HG02973 (cell line): ENCODE results near the gene POLN.

Experiments used
- ATAC-seq: cut with Tn5 transposase; IDR thresholded peaks from one replicate; pipeline ENCODE4 v1.9.1; 2021; ENCODE audit warnings: moderate library complexity; ENCODE audit not compliant: unreplicated experiment

POLN gene

DNA sequence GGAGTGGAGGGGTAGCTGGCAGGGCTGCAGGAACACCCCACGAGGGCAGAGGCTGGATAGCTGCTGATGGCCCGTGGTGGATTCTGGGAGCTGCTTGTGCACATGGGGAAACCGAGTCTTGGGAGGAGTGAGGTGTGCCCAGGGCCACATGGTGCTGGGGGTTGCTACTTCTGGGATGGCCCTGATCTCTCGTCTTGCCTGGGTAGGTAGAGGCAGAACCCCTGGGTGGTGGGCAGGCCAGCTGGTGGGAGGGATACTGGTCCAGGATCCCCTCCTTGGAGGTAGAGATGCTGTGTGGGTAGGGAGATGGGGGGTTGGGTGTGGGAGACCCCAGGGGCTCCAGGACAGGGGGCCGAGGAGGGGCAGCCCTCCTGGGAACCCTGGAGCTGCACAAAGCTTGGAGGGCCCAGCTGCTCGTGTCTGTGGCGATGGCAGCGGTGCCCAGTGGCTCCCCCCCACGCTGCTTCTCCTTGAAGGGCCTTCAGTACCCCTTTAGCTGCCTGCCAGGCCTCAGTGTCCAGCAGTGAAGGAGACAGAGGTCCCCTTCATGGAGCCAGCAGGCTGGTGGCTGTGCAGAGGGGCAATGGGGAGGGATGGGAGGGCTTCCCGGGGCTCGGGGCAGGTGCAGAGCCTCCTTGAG is 179.6 kb downstream of the POLN start:
- no peak for ATAC-seq

DNA sequence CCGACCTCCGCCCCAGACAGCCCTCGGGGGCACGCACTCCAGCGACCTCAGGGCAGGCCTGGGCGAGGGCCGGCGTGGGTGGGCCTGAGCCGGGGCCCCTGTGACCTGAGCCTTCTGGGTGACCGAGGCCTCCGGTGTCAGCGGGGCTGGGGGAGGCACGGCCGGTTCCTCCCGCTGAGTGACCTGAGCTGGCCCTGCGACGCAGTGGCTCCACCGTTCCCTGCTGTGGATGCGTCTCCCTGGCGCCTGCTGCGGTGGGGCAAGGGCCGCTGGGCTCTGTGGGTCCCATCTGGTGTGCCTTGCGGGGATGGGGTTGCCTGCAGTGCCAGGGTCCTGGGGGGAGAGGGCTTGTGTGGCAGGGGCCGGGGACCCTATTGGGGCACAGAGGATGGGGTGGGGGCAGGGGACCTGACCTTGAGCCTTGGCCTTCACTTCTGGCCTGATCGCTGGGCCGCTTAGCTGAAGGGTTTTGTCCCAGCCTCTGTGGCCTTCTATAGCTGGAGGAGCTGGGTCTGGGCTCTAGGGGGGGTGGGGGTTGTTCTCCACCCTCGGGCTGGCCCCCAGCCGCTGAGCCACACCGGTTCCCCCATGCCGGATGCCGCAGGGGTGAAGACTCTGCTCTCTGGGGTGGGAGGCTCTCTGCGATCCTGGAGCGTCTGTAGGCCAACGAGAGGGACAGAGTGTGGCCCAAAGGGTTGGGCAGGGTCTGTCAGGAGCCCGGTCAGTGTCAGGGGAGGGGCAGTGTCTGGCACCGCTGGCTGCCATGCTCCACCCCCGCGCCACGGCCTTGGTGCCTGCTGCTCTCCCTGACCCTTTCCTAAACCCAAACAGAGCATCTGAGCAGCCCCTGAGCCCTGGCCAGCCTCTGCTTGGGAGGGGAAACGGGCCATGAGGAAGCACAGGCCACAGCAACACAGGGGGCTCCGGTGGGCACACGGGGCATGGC is 180.5 kb downstream of the POLN start:
- no peak for ATAC-seq

DNA sequence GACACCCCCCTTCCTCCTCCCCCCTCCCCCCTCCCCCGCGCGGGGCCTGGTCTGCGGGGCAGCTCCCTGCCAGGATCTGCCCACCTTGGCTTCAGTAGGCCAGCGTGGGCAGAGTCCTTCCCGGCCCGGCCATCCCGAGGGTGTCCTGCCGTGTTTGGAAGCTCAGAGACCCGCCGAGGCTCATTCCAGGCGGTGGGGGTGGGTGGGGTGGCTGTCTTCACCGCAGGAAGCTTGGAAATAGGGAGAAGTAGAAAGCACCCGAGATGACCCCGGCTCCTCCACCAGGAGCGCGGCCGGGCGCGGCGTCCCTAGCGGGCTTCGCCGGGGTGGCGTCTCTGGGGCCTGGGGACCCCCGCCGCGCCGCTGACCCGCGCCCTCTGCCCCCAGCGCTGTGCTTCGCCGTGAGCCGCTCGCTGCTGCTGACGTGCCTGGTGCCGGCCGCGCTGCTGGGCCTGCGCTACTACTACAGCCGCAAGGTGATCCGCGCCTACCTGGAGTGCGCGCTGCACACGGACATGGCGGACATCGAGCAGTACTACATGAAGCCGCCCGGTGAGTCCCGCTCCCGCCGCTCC is 181.2 kb downstream of the POLN start:
- no peak for ATAC-seq

DNA sequence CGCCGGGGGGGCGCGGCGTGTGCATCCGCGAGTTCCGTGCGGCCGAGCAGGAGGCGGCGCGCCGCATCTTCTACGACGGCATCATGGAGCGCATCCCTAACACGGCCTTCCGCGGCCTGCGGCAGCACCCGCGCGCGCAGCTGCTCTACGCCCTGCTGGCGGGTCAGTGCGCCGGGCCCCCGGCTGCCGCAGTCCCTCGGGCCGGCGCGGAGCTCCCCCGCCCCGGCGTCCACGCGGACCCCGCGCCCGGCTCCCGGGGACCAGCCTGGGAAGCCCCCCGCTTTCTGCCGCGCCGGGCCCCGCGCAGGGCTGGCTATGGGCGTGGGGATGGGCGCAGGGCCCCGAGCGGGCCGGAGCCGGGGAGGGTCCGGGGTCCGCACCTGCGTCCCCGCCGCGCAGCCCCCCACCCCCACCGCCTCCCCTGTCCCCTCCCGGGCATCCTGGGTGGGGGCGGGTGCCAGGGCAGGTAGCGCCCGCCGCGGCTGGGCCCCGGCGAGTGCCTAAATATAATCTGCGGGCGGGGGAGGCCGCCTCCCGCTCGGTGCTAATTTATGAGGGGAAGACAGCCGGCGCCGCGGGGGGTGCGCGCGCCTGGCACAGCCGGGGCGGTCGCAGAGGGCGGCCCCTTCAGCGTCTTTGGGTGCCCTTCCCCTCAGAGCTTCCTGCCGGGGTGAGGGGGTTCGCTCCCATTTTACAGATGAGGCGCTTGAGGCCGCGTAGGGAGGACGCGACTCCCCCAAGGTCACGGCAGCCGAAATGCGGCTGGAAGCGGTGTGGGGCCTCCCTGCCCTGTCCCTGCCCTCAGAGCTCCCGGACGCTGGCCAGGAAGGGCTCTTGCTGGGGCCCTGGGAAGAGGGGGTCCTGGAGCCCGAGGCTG is 182.0 kb downstream of the POLN start:
- ATAC-seq = no peak

DNA sequence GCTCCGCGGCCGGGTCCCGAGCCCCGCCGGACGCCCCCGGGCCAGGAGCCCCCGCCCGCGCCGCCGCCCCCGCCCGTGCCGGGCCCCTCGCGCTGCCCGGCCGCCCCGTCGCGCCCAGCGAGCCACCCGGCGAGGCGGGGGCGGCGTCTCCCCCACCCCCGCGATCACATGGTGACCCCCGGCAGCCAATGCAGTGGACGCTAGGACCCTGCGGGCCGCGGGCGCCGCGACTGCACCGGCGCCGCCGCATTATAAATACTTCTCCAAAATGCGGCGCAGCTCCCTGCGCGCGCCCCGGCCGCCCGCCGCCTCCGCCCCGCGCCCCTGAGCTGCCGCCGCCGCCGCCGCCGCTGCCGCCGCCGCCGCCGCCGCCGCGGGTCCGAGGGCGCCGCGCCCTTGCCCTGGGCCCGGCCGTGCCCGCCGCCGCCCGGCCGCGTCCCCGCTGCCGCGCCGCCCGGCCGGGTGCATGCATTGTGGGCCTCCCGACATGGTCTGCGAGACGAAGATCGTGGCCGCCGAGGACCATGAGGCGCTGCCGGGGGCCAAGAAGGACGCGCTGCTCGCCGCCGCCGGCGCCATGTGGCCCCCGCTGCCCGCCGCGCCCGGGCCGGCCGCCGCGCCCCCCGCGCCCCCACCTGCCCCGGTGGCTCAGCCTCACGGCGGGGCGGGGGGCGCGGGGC is 182.7 kb downstream of the POLN start, which contains the start of gene NAT8L:
Gene NAT8L, plus strand, starts transcription at position 282 of the 680 bp plus-strand sequence. Its CDS starts 185 bp downstream, at position 467.
- no peak for ATAC-seq

DNA sequence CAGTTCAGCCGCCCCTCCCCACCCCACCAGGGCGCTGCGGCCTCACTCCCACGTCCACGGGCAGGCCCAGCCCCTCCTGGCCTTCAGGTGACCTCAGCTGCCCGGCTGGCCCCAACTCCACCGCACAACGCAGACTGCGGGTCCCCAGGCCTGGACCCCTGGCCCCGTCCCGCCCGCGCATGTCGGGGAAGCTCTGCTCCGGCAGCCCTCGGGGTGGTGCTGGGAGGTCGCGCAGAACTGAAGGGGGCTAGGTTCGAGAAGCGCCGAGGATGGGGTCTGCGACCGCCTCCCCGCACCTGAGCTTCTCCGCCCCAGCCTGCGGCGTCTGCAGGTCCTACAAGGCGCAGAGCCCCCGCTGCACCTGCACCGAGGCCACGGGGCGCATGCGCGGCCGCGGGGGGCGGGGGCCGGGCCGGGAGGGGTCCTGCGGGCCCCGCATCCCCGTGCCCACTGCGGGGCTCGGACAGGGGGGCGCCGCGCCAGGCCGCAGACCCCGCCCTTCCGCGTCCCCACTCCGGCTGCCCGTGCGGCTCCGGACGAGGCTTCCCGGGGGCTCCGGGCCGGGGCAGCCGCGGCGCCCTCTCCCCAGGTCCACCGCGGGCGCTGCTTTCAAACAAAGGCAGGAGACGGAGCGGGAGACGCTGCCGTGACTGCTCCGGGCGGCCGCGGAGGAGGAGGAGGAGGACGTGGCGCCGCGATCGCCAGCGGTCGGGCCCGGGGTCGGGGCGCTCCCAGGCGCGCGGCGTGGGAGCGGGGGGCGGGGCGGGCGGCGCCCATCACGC is 183.5 kb downstream of the POLN start:
- ATAC-seq = no peak

DNA sequence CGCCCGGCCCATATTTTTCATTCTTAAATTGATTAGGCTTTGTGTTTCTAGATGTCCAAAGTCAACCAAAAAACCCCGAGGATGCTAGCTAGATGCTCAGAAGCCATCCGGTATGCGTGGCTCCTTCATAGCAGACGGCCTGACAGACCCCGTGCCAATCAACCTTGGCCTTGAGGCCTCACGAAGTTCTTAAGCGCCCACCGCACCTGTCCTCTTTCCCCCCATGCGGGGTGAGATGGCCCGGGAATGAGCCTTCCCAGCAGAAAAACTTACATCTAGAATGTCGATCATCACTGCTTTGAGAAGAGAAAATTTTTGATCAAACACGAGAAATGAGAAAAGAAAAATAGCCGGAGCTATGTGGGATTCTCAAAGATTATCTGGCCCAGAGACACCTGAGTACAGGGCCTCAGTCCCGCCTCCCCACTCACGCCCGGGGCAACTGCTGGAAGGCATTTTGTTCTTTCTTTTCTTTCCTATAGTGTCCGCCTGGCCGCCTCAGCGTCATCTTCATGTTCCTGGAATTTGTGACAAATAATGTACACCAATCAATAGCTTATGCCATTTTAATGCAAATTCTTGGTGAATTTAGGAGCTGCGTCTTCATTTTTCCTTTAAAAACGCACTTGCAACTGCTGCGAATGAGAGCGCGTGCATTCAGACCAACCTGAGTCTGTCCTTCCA is 184.4 kb downstream of the POLN start:
- ATAC-seq = no peak

DNA sequence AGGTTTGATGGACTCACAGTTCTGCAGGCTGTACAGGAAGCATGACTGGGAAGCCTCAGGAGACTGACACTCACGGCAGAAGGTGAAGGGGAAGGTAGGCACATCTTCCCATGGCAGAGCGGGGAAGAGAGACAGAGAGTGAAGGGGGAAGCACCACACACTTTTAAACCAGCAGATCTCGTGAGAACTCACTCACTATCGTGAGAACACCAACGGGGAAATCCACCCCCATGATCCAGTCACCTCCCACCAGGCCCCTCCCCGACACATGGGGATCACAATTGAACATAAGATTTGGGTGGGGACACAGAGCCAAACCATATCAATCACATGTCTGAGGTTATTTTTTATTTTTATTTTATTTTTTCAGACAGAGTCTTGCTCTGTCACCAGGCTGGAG is 187.7 kb downstream of the POLN start:
- ATAC-seq = no peak

DNA sequence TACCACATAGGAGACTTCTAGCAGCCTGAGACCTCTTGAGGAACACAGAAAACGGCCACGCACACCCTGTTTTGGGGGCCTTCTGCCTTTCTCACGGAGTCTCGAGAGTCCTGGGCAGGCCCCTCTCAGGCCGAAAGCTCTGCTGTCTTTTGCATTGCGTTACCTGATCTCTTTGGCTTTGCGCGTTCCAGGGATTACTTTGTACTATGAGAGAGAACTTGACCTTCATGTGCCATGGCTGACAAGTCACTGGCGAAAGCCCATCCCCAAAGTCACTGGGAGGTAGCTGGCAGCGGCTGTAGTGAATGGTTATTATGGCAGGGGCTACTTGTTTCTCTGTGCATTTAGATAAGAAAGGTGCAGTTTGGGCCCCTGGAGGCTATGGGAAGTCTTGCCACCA is 190.8 kb downstream of the POLN start:
- no peak for ATAC-seq

DNA sequence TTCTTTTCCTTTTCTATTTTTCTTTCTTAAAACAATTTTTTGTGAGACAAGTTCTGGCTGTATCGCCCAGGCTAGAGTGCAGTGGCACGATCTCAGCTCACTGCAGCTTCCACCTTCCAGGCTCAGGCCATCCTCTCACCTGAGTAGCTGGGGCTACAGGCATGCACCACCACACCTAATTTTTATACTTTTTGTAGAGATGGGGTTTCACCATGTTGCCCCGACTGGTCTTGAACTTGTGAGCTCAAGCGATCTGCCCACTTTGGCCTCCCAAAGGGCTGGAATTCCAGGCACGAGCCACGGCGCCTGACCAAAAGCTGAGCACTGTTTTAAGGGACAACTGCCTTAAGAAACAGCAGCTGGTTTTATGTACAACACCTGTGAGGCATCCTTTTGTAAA is 192.1 kb downstream of the POLN start:
- no peak for ATAC-seq

DNA sequence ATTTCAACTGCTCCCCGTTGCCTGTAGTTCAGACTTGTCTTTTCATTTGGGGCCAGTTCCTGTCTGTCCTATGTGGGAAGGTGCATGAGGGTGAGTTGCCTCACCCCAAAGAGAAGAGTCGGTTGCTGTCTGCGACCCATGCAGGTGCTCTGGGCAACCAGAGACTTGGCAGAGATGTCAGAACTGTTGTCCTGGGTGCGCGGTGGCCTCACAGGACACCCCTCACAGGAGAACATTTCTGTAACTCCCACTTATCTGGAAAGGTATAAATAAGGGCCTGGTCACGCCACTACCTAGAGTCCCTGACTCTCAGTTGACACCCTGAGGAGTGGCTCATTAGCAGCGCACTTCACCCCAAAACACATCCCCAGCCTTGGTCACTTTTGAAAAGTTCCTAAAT is 192.5 kb downstream of the POLN start:
- ATAC-seq = no peak

DNA sequence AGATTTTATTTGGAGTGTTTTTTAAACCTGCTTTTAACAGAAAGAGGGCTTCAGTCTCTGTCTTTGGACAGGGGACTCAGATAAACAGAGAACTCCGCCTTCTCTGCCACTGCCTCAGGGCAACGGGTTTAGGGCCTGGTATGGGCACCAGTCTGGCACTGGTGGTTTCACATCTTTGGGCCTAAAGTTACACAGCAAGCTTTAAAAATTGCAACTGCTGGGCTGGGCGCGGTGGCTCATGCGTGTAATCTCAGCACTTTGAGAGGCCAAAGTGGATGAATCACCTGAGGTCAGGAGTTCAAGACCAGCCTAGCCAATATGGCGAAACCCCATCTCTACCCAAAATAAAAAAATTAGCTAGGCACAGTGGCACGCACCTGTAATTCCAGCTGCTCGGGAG is 193.1 kb downstream of the POLN start:
- no peak for ATAC-seq

DNA sequence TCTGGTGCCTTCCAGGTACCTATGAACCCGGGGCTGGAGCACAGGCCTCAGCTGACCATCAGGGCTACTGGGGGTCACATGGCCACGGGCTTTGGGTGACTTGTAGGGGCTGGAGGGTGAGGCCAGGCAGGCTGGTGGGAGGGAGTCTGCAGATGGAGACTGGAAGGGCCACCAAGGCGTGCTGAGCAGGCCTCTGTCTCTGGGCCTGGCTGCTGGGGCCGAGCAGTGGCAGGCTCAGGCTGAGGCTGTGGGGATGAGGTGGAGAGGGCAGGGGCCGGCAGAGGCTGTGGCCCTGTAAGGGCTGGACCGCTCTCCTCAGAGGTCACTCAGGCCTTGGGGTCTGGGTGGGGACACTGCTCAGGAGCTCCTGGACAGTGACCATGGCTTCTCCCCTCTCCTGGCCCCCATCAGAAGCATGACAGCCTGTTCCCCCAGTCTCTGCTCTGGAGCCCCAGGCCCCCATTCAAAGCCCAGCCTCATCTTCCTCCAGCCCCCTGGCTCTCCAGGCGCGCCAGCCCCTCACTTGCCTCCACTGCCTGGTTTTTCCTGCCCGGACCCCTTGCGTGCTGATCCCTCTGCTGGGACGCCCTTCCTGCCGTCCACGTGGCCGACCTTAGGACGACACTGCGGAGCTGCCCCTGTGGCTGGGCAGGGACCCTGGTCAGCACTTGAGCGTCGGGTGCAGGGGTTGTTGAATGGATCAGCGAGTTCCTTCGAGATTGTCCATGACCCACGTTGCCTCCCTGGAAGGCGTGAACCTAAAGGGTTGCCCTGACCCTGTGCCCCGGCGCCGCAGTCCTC is 193.9 kb downstream of the POLN start:
- no peak for ATAC-seq

DNA sequence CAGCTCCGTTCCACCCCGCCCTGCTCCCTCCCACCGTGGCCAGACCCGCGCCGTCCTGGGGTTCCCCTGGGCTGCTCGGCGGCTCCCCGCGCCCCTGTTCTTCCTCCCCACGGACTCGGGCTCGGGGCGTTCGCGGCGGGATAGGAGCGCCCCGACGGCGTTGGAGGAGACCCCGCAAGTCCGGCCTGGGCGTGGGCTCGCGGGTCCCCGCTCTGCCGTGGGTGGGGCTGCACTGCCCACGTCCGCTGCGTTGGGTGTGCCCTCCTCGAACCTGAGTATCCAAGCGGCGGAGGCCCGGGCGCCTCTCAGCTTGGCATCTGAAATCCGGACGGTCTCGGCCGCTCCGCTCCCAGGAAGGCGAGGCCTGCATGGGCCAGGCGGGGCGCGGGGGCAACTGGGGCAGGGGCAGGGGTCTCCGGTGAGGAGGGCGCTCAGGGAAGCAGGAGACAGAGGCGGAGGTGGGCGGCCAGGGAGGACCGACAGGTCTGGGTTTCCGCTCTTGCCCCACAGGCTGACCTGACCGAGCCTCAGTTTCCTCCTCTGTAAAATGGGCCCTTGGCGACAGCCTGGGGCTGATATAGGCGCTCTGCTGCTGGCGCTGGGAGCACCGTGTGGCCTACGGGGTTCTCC is 194.8 kb downstream of the POLN start:
- ATAC-seq = no peak

DNA sequence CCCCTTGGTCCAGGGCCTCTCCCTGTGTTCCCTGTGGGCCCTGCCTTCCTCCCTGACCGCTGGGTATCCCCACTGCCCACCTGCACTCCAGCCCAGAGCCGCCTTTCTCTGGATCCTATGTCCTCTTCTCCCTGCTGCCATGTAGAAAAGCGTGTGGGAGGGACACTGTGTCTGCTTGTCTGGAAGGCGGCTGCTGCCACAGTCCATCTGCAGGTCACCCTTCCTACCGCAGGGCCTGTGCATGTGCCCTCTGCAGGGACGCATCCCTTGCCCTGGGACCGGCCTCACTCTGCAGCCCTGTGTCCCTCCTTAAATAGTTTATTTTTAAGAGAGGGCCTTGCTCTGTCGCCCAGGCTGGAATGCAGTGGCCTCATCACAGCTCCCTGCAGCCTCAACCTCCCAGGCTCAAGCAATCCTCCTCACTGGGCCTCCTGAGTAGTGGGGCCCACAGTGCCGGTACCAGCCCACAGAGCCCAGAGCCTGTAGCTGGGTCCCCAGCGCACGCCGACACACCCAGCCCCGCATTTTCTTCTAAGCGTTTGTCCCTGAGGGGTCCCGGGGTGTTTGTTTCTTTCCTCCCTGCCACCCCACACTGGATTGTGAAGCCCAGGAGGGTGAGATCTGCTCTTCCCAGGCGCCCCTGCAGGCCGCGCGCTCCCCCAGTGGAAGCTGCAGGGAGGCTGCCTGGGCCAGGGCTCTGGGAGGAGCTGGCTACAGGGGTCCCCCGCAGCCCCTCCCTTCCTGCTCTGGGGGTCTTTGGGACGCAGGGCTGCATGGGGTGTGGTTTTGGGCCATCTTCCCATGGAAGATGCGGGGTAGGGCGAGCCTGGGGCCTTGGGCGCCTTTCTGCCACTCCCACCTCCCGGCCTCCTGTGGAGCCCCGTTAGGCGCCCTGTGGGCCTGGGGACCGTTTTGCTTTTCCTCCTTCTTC is 195.6 kb downstream of the POLN start:
- ATAC-seq = no peak

DNA sequence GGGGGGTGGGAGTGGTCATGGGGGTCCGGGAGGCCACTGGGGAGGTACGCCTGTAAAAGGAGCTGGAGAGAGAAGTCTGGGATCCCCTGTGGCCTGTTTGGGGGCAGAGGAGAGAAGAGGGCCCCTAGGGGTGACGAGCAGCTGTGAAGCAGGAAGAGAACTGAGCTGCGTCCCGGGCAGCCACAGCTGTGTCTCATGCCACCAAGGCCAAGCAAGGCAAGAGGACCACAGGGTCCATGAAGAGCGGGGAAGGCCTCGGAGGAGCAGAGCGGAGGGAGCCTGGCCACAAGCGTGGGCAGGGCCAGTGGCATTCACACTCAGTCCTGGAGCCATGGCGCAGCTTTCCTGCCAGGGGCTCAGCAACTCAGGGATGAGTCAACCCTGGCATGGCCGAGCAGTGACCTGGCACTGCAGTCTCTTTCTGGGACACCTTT is 196.4 kb downstream of the POLN start:
- no peak for ATAC-seq
